ENCODE measurements around the gene IGF2R. TPM values are rescaled to one million over a fixed set of nuclear protein-coding genes. Genes with fewer than 3 reads are reported as not detected.

Gene IGF2R
- polyA plus RNA-seq, 1 donor = 81.5 TPM

DNA sequence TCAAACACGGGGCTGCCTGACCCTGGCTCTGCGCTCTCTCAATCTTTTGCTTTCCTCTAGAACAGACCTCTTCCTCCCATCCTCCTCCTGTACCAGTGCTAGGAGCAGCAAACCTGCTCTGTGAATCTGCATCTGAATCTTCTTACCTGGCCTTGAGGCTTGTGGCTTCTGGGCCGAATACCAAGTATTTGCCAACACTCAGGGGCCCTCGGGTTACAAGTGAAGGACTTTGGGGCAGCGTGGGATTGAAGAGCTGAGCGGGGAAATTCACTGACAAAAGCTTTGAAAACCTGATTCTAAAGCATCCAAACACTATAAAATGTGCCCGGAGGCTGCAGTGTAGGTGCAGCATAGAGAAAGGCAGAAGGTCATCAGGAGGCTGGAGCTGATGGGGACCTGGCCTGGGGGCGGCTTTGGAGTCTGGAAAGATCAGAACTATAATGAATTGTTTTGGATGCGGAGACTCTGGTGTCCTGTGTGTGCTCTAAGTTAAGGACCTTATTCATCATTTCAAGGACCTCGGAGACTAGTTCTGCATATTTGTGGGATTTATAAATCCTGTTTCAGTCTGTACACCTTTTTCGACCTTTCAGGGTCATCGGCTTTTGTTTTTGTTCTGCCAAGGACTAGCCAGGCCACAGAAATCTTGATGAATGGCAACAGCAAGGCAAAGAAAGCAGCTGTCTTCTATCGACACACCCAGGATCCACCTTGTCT, 16.4 kb upstream of the IGF2R start:
- peaks cover 6% of the 10 kb centered on the region for H3K27me3 ChIP-seq (ENCODE audit: control insufficient read depth, insufficient read depth, low read length)
- H3K27ac ChIP-seq (ENCODE audit: low read length) = no peak overlapping the region
- no peaks in the 10 kb centered on the region for H3K36me3 ChIP-seq (ENCODE audit: control insufficient read depth, insufficient read depth, low read length)
- H3K4me1 ChIP-seq (ENCODE audit: control insufficient read depth, insufficient read depth, low read length) = peaks cover 5% of the 10 kb centered on the region
- no peaks in the 10 kb centered on the region for H3K9me3 ChIP-seq (ENCODE audit: control insufficient read depth, low read depth, low read length)
- WGBS (ENCODE audit: insufficient coverage, low lambda C conversion rate) = 70% methylated on average over 2 of the region's 13 CpGs
- DNase-seq = no peak
- H3K4me3 ChIP-seq (ENCODE audit: low read length) = no peak overlapping the region

DNA sequence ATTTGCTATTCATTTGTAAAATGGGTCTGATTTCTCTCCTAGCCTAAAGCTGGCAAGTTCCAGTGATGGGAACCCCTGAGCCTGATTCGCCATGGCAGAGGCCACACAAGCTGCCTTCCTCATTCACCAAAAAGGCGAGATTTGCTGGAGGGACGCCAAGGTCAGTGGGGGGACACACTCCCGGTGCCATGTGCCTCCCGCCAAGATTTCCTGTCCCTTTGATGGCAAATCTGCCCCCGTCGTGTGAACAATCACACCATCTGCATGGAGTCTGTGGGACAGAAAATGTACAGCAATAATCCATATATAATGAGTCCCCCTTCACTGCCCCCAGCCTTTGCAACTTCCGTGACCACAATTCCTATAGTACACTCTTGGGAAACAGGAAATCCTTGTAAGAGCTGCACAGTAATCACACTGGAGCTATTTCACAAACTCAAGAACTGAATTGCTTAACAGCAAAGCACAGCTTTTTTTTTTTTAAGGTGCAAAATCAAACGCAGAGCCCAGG, 15.7 kb upstream of the IGF2R start:
- WGBS (ENCODE audit: insufficient coverage, low lambda C conversion rate) = no CpG with 5 or more reads among the region's 9 CpGs
- peak in 1 of 2 donors; percentile 22 for DNase-seq

DNA sequence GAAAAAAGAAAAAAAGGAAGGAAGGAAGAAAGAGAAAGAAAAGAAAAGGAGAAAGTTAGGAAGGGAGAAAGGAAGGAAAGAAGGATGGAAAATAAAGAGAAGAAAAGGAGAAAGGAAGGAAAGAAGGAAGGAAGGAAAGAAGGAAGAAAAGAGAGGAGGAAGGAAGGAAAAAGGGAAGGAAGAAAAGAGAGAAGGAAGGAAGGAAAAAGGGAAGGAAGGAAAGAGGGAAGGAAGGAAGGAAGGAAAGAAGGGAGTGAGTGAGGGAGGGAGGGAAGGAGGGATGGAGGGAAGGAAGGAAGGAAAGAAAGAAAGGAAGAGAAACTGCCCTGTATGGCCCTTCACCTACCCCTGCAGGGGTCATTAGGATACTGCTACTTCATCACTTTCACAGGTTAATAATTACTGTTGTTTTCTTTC, 12.9 kb upstream of the IGF2R start:
- H3K4me3 ChIP-seq (ENCODE audit: low read length) = no peak overlapping the region
- H3K4me1 ChIP-seq (ENCODE audit: control insufficient read depth, insufficient read depth, low read length) = peaks cover 5% of the 10 kb centered on the region
- DNase-seq = no peak
- no peaks in the 10 kb centered on the region for H3K36me3 ChIP-seq (ENCODE audit: control insufficient read depth, insufficient read depth, low read length)
- no peak overlapping the region for H3K27ac ChIP-seq (ENCODE audit: low read length)
- no peaks in the 10 kb centered on the region for H3K9me3 ChIP-seq (ENCODE audit: control insufficient read depth, low read depth, low read length)
- H3K27me3 ChIP-seq (ENCODE audit: control insufficient read depth, insufficient read depth, low read length) = peaks cover 10% of the 10 kb centered on the region

More for the DNA sequence above, 15.7 kb upstream of the IGF2R start:
- Histone ChIP-seq H3K27me3 (ENCODE audit: control insufficient read depth, insufficient read depth, low read length) (peaks cover 6% of the 10 kb centered on the region), H3K36me3 (ENCODE audit: control insufficient read depth, insufficient read depth, low read length) (no peaks in the 10 kb centered on the region), H3K4me3 (ENCODE audit: low read length) (no peak overlapping the region), H3K9me3 (ENCODE audit: control insufficient read depth, low read depth, low read length) (no peaks in the 10 kb centered on the region), H3K27ac (ENCODE audit: low read length) (no peak overlapping the region), H3K4me1 (ENCODE audit: control insufficient read depth, insufficient read depth, low read length) (peaks cover 5% of the 10 kb centered on the region)

DNA sequence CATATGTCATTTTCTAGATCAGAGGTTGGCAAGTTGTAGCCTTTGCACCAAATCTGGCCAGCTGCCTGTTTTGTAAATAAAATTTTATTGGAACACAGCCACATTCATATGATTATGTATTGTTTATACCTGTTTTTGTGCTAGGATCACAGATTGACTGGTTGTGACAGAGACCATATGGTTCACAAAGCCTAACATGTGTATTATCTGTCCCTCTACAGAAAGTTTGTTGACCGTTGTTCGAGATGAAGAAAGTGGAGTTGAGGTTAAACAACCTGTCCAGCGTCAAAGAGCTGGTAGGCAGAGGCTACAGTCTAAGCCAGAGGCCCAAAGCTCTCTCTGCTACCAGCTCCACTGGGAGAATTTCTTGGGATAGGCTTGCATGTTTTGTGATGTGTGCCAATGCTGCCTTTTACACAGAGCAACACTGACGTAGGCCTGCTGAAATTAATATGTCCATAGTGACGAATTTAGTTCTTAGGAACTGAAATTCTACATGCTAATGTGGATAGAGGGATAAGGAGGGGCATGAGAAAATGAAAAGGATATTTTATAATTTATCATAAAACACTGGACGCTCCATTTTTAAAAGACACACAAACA, 11.7 kb upstream of the IGF2R start:
- Histone ChIP-seq H3K4me3 (ENCODE audit: low read length) (no peak overlapping the region), H3K27me3 (ENCODE audit: control insufficient read depth, insufficient read depth, low read length) (peaks cover 11% of the 10 kb centered on the region), H3K27ac (ENCODE audit: low read length) (no peak overlapping the region), H3K4me1 (ENCODE audit: control insufficient read depth, insufficient read depth, low read length) (peaks cover 5% of the 10 kb centered on the region), H3K9me3 (ENCODE audit: control insufficient read depth, low read depth, low read length) (no peaks in the 10 kb centered on the region), H3K36me3 (ENCODE audit: control insufficient read depth, insufficient read depth, low read length) (no peaks in the 10 kb centered on the region)
- DNase-seq = no peak
- 100% methylated on average over 2 of the region's 6 CpGs for WGBS (ENCODE audit: insufficient coverage, low lambda C conversion rate)

DNA sequence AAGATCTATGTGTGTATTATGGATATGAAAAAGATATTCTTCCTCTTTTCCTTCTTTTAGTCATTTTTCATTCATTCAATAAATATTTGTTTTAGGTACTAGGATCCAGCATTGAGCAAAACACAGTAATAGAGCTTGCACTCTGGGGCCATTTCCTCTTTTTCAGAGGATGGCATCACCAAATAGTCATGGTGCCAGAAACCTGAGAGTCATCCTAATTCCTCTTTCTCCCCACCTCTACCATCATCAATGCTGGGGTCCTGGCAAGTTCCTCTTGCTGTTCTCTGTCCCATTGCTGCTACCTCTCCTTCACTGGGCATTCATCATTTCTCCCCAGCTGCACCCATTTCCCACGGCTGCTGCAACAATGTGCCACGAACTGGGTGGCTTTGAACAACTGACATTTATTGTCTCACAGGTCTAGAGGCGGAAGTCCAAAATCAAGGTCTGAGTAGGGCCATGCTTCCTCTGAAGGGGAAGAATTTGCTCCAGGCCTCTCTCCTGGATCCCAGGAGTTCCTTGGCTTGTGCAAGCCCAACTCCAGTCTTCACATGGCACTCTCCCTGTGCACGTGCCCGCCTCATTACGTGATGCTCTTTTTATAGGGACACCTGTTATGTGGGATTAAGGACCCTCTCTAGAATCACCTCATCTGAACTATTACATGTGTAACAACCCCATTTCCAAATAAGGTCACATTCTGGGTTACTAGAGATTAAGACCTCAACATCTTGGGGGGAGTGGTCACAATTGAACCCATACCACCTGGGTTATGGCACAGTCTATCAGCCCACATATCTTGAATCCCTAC, 9.5 kb upstream of the IGF2R start:
- Histone ChIP-seq H3K4me3 (ENCODE audit: low read length) (no peak overlapping the region), H3K27ac (ENCODE audit: low read length) (no peak overlapping the region), H3K27me3 (ENCODE audit: control insufficient read depth, insufficient read depth, low read length) (peaks cover 22% of the 10 kb centered on the region), H3K4me1 (ENCODE audit: control insufficient read depth, insufficient read depth, low read length) (no peaks in the 10 kb centered on the region), H3K9me3 (ENCODE audit: control insufficient read depth, low read depth, low read length) (no peaks in the 10 kb centered on the region), H3K36me3 (ENCODE audit: control insufficient read depth, insufficient read depth, low read length) (no peaks in the 10 kb centered on the region)
- DNase-seq = no peak
- no CpG with 5 or more reads among the region's 6 CpGs for WGBS (ENCODE audit: insufficient coverage, low lambda C conversion rate)

DNA sequence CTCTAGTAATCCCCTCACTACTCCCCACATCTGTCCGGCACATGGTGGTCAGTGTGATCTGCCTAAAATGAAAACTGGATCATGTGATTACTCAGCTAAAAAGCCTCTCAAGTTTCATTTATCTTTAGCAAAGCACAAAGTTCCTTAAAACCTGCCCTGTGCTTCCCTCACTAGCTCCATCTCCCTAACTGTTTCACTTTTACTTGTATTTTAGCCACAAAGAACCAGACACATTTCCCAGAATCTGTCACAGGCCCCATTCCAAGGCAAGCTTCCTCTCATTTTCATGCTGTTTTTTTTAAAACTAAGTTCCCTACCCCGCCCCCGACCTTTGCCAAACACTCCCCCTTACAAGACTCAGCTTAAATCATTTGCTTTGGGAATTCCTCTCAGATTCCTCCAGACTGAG, 8.9 kb upstream of the IGF2R start:
- no peak for DNase-seq
- no peaks in the 10 kb centered on the region for H3K9me3 ChIP-seq (ENCODE audit: control insufficient read depth, low read depth, low read length)
- peaks cover 26% of the 10 kb centered on the region for H3K27me3 ChIP-seq (ENCODE audit: control insufficient read depth, insufficient read depth, low read length)
- H3K4me1 ChIP-seq (ENCODE audit: control insufficient read depth, insufficient read depth, low read length) = no peaks in the 10 kb centered on the region
- no peak overlapping the region for H3K4me3 ChIP-seq (ENCODE audit: low read length)
- 10% methylated on average over 2 of the region's 3 CpGs for WGBS (ENCODE audit: insufficient coverage, low lambda C conversion rate)
- no peak overlapping the region for H3K27ac ChIP-seq (ENCODE audit: low read length)
- no peaks in the 10 kb centered on the region for H3K36me3 ChIP-seq (ENCODE audit: control insufficient read depth, insufficient read depth, low read length)

DNA sequence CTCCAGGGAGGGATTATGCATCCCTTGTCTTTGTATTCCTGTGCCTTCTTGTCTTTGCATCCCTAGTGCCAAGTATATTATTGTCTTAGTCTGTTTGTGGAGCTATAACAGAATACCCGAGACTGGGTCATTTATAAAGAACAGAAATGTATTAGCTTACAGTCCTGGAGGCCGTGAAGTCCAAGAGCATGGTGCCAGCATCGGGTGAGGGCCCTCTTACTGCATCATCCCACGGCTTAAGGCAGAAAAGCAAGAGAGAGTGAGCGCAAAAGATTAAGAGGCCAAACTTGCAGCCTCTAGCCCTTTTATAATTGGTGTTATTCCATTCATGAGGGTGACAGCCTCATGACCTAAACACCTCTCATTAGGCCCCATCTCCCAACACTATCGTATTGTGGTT, 8.4 kb upstream of the IGF2R start:
- DNase-seq = no peak
- Histone ChIP-seq H3K4me3 (ENCODE audit: low read length) (no peak overlapping the region), H3K4me1 (ENCODE audit: control insufficient read depth, insufficient read depth, low read length) (no peaks in the 10 kb centered on the region), H3K9me3 (ENCODE audit: control insufficient read depth, low read depth, low read length) (no peaks in the 10 kb centered on the region), H3K27me3 (ENCODE audit: control insufficient read depth, insufficient read depth, low read length) (peaks cover 31% of the 10 kb centered on the region), H3K27ac (ENCODE audit: low read length) (no peak overlapping the region), H3K36me3 (ENCODE audit: control insufficient read depth, insufficient read depth, low read length) (no peaks in the 10 kb centered on the region)
- no CpG with 5 or more reads among the region's 6 CpGs for WGBS (ENCODE audit: insufficient coverage, low lambda C conversion rate)

DNA sequence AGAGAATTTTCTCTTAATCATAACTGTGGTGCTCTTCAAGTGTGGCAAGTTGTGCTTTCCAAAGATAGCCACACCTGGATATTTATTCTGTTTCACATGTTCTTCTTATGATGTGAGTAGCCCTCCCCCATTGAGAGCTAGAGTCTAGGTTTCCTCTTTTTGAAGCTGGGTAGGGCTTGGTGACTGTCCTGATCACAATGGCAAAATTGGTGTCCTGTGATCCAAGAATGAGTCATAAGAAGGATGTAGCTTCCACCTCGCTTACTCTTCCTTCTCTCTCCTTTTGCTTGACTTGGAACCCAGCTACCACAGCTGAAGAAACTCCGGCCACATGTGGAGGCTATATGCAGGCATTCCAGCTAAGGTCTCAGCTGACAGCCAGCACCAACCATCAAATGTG, 7.4 kb upstream of the IGF2R start:
- H3K4me3 ChIP-seq (ENCODE audit: low read length) = no peak overlapping the region
- DNase-seq = no peak
- H3K27ac ChIP-seq (ENCODE audit: low read length) = no peak overlapping the region
- H3K36me3 ChIP-seq (ENCODE audit: control insufficient read depth, insufficient read depth, low read length) = no peaks in the 10 kb centered on the region
- no peaks in the 10 kb centered on the region for H3K9me3 ChIP-seq (ENCODE audit: control insufficient read depth, low read depth, low read length)
- WGBS (ENCODE audit: insufficient coverage, low lambda C conversion rate) = no CpG with 5 or more reads among the region's 2 CpGs
- H3K27me3 ChIP-seq (ENCODE audit: control insufficient read depth, insufficient read depth, low read length) = peaks cover 39% of the 10 kb centered on the region
- no peaks in the 10 kb centered on the region for H3K4me1 ChIP-seq (ENCODE audit: control insufficient read depth, insufficient read depth, low read length)

DNA sequence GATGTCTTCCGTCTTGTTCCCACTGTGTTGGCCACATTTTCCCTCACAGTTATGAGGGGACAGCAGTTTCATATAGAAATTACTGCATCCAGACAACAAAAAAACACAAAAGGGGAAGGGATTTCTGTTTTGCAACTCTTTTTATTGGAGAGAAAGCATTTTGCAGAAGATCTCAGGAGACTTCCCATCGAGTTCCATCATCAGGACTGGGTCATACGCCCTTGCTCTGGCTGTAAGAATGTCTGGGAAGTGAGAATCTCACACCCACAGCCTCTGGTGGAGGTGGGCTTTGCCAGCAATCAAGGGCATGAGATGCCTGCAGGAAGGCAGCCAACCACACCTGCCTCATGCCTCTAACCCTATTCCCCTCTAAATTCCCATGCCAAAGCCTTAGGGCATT, 5.8 kb upstream of the IGF2R start:
- WGBS (ENCODE audit: insufficient coverage, low lambda C conversion rate) = no CpG with 5 or more reads among the region's 3 CpGs
- no peak for DNase-seq
- H3K4me1 ChIP-seq (ENCODE audit: control insufficient read depth, insufficient read depth, low read length) = no peaks in the 10 kb centered on the region
- no peak overlapping the region for H3K27ac ChIP-seq (ENCODE audit: low read length)
- H3K36me3 ChIP-seq (ENCODE audit: control insufficient read depth, insufficient read depth, low read length) = no peaks in the 10 kb centered on the region
- H3K9me3 ChIP-seq (ENCODE audit: control insufficient read depth, low read depth, low read length) = no peaks in the 10 kb centered on the region
- H3K27me3 ChIP-seq (ENCODE audit: control insufficient read depth, insufficient read depth, low read length) = peaks cover 39% of the 10 kb centered on the region
- no peak overlapping the region for H3K4me3 ChIP-seq (ENCODE audit: low read length)

DNA sequence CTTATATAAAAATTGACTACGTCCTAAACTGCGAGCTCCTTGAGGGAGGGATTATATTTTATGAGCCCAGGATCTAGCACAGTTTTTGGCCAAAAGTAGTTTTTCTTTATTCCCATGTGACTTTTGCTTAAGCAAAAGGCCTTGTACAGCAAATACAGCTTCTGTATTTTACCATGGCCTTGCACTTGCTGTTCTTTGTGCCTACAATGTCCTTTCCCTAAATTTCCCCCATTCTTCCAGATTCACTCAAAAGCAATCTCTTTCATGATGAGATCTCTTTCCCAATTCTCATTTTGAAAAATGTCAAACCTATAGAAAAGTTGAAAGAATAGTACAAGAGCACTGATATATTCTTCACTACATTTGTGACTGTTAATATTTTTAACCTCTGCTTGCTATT, 4.8 kb upstream of the IGF2R start:
- no peaks in the 10 kb centered on the region for H3K36me3 ChIP-seq (ENCODE audit: control insufficient read depth, insufficient read depth, low read length)
- no peak overlapping the region for H3K27ac ChIP-seq (ENCODE audit: low read length)
- H3K9me3 ChIP-seq (ENCODE audit: control insufficient read depth, low read depth, low read length) = no peaks in the 10 kb centered on the region
- H3K27me3 ChIP-seq (ENCODE audit: control insufficient read depth, insufficient read depth, low read length) = peaks cover 39% of the 10 kb centered on the region
- H3K4me3 ChIP-seq (ENCODE audit: low read length) = no peak overlapping the region
- no peak for DNase-seq
- no peaks in the 10 kb centered on the region for H3K4me1 ChIP-seq (ENCODE audit: control insufficient read depth, insufficient read depth, low read length)
- WGBS (ENCODE audit: insufficient coverage, low lambda C conversion rate) = no CpG with 5 or more reads among the region's 2 CpGs
